ENCODE data around the gene PPP1R1C.
"Not testable (repeated sequence)": the region's sequence is repeated elsewhere in the genome, so short reads cannot be mapped to it uniquely, and the experiment has no call there.

PPP1R1C gene

GRCh38 chr2:182015334-182016109, 29.9 kb downstream of the PPP1R1C start:
- DNase-seq = no peak

- DNase-seq = no peak
Observed at GRCh38 chr2:182018218-182018617, 32.6 kb downstream of the PPP1R1C start.

- no peak for DNase-seq
Observed at GRCh38 chr2:182019731-182020130, 34.1 kb downstream of the PPP1R1C start.

- no peak for DNase-seq
Observed at GRCh38 chr2:182020286-182021070, 34.8 kb downstream of the PPP1R1C start.

GRCh38 chr2:182023235-182023634, 37.6 kb downstream of the PPP1R1C start:
- DNase-seq = no peak

- not testable (repeated sequence) for DNase-seq
Observed at GRCh38 chr2:182030875-182031274, 45.2 kb downstream of the PPP1R1C start.

GRCh38 chr2:182031956-182032355, 46.3 kb downstream of the PPP1R1C start:
- DNase-seq = no peak

GRCh38 chr2:182033449-182033848, 47.8 kb downstream of the PPP1R1C start:
- DNase-seq = no peak

GRCh38 chr2:182038576-182038975, 52.9 kb downstream of the PPP1R1C start:
- DNase-seq = no peak

- no peak for DNase-seq
Observed at GRCh38 chr2:182043021-182043420, 57.4 kb downstream of the PPP1R1C start.

GRCh38 chr2:182043861-182044260, 58.2 kb downstream of the PPP1R1C start:
- no peak for DNase-seq

- no peak for DNase-seq
Observed at GRCh38 chr2:182047544-182047943, 61.9 kb downstream of the PPP1R1C start.

- no peak for DNase-seq
Observed at GRCh38 chr2:182048088-182048487, 62.4 kb downstream of the PPP1R1C start.

GRCh38 chr2:182048621-182049020, 63.0 kb downstream of the PPP1R1C start:
- no peak for DNase-seq

GRCh38 chr2:182049372-182050148, 63.9 kb downstream of the PPP1R1C start:
- DNase-seq = no peak

GRCh38 chr2:182050333-182051135, 64.9 kb downstream of the PPP1R1C start:
- DNase-seq = no peak

- no peak for DNase-seq
Observed at GRCh38 chr2:182055993-182056392, 70.3 kb downstream of the PPP1R1C start.

GRCh38 chr2:182057002-182057401, 71.3 kb downstream of the PPP1R1C start:
- no peak for DNase-seq

- DNase-seq = no peak
Observed at GRCh38 chr2:182058056-182058455, 72.4 kb downstream of the PPP1R1C start.

GRCh38 chr2:182061739-182062138, 76.1 kb downstream of the PPP1R1C start:
- no peak for DNase-seq

- no peak for DNase-seq
Observed at GRCh38 chr2:182062329-182062972, 76.8 kb downstream of the PPP1R1C start.

Data from cortex of kidney (tissue), 1 donor.